NCI-H1048 (cell line): ENCODE measurements around the gene DUSP7.
A peak's percentile ranks its signal among the peaks of the same experiment; 100 is the strongest.

Source experiments
- DNase-seq: peaks from one replicate; lab custom pipeline; 2025; lab: John Stamatoyannopoulos, UW

The DUSP7 gene

DNA sequence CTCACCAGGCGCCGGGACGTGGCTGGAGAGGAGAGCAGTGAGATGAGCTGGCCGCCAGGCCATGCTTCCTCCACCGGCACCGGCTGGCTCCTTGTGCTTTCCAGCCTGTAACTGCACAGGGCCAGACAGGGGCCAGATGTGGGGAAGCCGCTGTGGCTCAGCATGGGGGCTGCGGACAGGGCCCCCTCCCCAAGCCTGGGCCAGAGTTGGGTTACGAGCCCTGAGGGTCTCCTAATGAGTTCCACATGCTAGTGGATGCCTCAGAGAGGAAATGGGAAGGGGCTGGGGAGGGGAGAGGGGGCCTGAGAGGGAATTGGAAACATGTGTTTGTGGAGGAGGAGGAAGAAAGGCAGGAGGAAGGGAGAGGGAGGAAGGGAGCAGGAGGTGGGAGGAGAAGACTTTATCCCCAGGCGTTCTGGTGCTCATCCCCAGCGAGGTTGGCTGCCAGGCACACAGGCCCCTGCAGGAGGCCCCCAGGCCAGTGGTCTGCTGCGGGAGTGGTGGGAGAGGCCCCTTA lies 11.7 kb upstream of the DUSP7 start:
- DNase-seq = no peak

- no peak for DNase-seq
Measured at GRCh38 chr3:52067526-52067925, 11.2 kb upstream of the DUSP7 start.

DNA sequence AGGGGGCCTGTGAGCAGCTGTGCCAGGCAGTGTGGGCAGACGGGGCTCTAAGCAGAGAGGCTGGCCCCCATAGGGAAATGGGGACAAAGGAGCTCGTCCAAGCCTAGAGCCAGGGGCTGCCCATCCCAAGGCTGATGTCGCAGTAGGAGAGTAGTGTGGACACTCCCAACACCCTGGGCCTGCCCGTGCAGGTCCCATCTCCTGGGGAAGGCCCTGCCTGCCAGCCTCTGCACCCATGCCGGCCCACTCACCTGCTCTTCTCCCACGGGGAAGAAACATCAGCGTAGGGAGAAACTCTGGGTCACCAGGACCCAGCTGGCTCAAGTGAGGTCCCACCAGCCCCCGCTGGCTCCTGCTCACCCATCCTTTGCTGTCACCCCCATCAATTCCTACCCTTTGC lies 10.7 kb upstream of the DUSP7 start:
- no peak for DNase-seq

GRCh38 chr3:52065264-52065756 lies 8.9 kb upstream of the DUSP7 start:
- DNase-seq = no peak

DNA sequence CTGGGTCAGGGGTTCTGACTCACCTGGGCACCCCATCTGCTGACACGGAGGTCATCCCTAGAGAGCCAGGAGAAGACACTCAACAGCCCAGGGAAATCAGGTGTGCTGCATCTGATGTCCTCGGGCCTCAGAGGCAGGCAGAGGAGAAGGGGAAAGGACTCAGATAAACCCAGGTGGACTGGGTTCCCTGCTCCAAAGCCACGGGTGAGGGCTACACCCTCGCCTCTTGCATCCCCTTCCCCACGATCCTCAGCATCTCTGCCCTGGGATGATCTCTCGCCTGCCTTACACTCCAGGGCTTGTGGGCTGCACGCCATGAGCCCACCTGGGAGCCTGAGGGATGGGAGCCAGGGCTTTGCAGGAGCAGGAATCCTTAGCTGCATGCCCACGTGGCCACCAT lies 8.2 kb upstream of the DUSP7 start:
- DNase-seq = no peak

DNA sequence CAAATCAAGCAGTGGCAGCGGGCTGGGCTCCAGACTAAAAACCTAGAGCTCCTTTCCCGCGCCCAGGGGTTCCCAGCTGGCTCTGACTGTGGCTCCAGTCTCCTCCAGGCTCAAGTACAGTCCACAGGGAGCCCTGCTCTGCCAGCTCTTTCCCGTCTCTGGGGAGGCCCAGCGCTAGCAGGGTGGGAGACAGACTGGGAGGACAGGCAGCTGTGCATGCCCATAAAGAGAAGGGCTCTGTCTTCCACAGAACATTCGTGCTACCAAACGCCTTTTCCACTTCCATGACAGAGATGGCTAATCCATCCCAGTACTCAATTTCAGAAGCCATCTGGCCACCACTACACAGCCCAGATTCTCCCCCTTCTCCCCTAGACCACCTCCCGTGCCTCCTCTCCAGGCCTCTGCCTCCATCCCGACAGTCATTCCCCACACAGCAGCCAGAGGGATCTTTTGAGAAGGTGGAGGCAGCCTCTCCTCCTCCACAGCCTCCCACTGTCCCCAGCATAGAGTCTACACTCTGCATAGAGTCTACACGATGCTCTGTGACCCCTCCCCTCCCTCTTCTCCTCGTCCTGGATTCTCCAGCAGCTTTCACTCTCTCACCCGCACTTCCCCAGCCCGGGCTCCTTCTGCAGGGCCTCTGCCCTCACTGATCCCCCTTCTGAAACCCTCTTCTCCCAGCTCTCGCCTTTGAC lies 6.8 kb upstream of the DUSP7 start:
- DNase-seq = no peak

DNA sequence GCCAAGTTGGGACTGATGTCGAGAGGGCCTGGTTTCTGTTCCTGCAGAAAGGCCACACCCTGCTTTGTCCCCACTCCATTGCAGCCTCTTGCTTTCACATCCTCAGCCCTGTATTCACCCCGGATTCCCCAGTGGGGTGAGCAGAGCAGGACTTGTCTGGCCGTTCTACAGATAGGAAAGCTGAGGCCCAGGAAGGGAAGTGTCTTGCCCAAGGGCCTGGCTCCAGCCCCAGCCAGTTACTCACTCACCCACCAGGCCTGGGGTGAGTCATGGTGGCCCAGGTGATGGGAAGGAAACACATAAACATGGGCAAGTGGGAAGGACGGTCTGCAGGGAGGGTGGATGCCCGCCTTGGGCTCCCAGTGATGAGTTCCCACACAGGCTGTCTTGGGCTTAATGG lies 6.1 kb upstream of the DUSP7 start:
- no peak for DNase-seq

- no peak for DNase-seq
Measured at GRCh38 chr3:52061121-52061910, 4.9 kb upstream of the DUSP7 start.

DNA sequence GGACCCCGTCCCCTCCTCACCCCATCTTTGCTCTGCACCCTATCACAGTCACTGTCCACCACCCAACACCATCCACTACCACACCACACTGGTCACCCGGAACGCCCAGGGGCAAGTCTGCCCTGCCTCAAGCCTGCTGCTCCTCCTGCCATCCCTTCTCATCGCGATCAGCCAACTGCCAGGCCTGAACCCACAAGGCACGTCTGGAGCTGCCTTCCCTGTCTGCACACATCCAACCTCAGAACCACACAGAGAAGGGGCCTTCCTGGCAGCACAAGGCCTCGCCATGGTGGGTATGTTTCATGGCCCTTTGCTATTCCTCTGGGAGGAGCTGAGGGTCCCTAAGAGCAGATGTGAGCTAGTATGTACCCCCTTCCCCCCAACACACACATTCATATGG lies 3.4 kb upstream of the DUSP7 start:
- DNase-seq = no peak

- no peak for DNase-seq
Measured at GRCh38 chr3:52057812-52058495, 1.6 kb upstream of the DUSP7 start.

- DNase-seq = peak; percentile 98
Measured at GRCh38 chr3:52056968-52057811, 819 bp upstream of the DUSP7 start.

- DNase-seq = no peak
Measured at GRCh38 chr3:52055537-52056351, 627 bp downstream of the DUSP7 start.

DNA sequence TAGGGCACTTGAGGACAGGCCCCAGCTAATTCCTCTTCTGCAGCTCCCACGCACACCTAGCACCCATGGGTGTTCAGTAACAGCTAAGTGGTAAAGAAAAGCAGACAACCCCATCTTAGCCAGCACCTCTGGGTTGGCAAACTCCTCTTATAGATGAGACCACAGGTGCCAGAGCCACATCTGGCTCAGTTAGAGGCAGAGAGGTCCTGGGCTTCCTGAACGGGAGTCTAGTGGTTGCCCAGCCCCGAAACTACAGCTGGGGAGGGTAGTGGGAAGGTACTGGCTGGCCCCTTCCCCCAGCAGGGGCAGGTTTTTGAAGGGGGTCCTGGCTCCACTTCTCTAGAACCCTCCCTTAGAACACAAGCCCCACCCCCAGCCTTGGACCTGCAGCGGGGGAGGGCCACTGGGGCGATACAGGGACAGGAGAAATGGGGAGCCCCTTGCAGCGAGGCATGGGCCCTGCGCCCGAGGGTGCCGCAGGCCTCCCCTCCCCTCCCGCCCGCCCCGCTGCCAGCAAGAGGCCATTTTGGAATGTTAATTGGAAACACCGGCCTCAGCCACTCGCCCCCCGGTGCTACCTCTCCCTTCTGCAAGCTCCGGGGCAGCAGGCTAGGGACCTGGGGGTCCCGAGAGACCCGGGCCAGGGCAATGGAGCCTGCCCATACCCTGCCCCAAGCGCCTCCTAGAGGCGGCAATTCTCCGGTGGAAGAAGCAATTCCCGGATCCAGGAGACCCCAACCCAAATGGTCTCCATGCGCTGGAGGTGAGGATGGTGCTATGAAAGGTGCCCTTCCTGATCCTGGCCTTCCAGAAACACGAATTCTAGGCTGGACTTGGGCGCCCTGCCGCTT lies 1.5 kb downstream of the DUSP7 start:
- no peak for DNase-seq

DNA sequence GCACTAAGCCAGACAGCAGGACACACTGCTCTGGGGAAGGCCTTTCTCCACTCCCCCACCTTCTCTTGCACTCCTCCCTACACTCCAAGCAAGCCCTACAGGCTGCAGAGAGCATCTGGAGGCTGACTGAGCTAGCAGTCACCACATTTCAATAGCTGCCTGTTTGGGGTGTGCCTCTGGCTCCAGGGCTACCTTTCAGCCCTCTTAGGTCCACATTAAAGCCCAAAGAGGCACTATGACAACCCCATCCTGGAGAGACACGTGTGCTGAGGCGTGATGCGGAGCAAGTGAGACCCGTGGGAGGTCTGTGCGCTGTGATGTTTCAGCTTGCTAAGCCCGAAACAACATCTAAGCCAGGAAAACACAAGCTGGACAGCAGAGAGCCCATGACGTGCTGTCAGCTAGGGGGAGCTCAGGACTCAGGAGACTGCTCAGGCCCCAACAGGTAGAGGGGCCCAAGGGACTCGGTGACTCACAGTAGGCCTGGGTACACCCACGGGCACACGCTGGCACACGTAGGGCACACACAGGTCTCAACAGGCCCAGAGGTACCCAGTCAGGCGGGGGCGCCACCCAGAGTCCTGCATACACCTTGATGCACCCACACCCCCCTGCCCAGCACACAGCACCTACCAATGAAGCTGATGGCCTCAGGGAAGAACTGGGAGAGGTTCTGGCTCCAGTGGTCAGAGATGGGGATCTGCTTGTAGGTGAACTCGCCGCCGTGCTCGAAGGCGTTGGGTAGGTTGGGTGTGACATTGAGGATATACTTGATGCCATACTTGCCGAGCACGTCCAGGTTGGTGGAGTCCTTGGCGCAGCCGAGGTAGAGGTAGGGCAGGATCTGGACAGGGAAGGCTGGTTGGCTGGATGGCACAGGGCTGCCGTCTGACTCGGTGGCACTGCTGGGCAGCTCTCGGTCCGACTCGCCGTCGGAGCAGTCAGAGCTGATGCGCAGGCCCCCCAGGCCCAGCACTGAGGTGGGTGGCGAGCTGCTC lies 2.8 kb downstream of the DUSP7 start:
- DNase-seq = no peak

DNA sequence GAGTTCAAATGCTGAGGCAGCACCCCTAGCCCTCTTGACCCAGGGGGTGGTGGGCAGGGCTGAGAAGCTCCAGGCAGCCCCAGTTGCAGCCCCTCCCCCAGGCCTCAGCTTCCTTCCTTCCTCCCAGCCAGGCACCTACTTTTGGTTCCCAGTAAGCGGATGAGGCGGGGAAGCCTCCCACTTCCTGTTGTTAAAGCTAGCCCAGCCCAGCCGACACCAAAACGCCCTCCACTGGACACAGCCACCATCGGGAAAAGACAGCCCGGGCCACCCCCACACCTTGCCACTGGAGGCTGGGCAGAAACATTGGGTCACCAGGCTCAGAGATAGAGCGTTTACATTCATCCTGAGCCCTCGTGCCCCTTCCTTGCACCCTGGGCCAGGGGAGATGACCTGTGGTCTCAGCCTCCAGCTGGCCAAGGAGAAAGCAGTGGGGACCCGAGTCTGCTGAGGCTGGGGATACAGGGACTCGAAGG lies 3.5 kb downstream of the DUSP7 start:
- no peak for DNase-seq

- no peak for DNase-seq
Measured at GRCh38 chr3:52051444-52051843, 4.9 kb downstream of the DUSP7 start.

- DNase-seq = no peak
Measured at GRCh38 chr3:52050571-52050970, 5.8 kb downstream of the DUSP7 start.

DNA sequence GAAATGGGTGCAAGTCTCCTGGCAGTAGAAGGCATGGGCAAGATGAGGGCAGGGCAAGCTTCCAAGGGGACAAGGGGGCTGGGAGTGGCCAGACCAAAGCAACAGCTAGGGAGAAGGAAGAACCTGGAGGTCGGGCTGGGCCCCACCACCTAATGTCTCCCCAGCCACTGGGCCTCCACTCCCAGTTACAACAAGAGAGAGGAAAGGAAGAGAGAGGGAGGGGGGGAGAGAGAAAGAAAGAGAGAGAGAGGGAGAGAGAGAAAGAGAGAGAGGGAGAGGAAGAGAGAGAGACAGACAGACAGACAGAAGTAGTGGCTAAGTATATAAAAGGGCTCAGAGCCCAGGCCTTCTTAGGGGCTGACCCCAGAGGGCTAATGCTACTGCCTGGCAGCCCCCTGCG lies 6.9 kb downstream of the DUSP7 start:
- DNase-seq = no peak
